ENCODE data around the gene PAX2. TPM values are rescaled to one million over a fixed set of nuclear protein-coding genes. Genes with fewer than 3 reads are reported as not detected.
"Not testable (repeated sequence)": the region's sequence is repeated elsewhere in the genome, so short reads cannot be mapped to it uniquely, and the experiment has no call there.

PAX2 gene
- total RNA-seq (2021; fragmentation: NEBNext Ultra II Directional; extraction: Animal tissue kit (Norgen Biotek cat#: 25700)) = not detected
- long read RNA-seq = 0 reads

DNA sequence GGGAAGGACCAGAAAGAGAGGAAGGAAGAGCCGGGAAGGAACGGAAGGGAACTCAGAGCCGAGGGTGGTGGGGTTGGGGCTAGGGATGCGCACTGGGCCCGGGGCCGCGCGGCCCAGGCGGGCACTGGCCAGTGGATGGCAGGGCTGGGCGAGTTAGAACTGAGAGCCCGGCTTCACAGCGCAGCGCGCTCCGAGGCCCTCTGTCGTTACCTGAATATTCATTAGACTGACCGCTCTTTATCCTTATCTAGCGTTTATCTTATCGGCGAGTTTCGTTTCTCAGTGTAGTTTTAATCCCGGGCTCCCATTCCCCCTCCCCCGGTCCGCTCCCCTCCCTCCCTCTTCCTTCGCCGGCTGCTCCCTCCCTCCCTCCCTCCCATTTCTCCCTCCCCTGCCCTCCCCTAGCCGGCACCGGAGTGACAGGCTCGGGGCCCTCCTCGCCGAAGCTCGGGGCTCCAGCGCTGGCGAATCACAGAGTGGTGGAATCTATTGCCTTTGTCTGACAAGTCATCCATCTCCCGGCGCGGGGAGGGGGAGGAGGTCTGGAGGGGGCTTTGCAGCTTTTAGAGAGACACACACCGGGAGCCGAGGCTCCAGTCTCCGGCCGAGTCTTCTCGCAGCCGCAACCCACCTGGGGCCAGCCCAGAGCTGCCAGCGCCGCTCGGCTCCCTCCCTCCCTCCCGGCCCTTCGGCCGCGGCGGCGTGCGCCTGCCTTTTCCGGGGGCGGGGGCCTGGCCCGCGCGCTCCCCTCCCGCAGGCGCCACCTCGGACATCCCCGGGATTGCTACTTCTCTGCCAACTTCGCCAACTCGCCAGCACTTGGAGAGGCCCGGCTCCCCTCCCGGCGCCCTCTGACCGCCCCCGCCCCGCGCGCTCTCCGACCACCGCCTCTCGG lies at the start of gene PAX2:
Gene PAX2, plus strand, starts transcription at position 596 of the 895 bp plus-strand sequence. CDS start 679 bp downstream, outside the sequence.
- H3K4me1 Mint-ChIP-seq (ENCODE audit: low read depth) = peaks cover 13% of the 10 kb centered on the region
- H3K27me3 Mint-ChIP-seq (ENCODE audit: insufficient read depth) = peaks cover 79% of the 10 kb centered on the region
- no peaks in the 10 kb centered on the region for H3K36me3 Mint-ChIP-seq (ENCODE audit: low read depth)
- peak within 1 kb of the TSS; percentile 49; the same call in 1 of the 2 replicates for H3K4me3 Mint-ChIP-seq
- no peak for DNase-seq
- H3K27ac Mint-ChIP-seq = no peak within 1 kb of the TSS
- TF ChIP-seq, protein P1, sequence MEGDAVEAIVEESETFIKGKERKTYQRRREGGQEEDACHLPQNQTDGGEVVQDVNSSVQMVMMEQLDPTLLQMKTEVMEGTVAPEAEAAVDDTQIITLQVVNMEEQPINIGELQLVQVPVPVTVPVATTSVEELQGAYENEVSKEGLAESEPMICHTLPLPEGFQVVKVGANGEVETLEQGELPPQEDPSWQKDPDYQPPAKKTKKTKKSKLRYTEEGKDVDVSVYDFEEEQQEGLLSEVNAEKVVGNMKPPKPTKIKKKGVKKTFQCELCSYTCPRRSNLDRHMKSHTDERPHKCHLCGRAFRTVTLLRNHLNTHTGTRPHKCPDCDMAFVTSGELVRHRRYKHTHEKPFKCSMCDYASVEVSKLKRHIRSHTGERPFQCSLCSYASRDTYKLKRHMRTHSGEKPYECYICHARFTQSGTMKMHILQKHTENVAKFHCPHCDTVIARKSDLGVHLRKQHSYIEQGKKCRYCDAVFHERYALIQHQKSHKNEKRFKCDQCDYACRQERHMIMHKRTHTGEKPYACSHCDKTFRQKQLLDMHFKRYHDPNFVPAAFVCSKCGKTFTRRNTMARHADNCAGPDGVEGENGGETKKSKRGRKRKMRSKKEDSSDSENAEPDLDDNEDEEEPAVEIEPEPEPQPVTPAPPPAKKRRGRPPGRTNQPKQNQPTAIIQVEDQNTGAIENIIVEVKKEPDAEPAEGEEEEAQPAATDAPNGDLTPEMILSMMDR (IDR thresholded peaks at IDR 0.05) = no peak
- H3K9me3 Mint-ChIP-seq = no peaks in the 10 kb centered on the region

DNA sequence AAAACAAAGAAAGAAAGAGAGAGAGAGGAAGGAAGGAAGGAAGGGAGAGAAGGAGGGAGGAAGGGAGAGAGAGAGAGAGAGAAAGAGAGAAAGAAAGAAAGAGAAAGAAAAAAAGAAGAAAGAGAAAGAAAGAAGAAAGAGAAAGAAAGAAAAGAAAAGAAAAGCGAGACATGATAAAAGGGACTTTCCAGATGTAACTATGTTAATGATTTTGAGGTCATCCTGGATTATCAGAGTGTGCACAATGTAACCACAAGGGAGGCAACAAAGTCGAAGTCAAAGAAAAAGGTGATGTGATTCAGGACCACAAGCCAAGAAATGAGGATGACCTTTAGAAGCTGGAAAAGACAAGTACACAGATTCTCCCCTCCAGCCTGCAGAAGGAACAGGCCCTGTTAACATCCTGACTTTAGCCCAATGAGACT lies 48.9 kb upstream of the PAX2 start:
- TF ChIP-seq, protein P1 (IDR thresholded peaks at IDR 0.05) = no peak
- peaks cover 35% of the 10 kb centered on the region for H3K27me3 Mint-ChIP-seq (ENCODE audit: insufficient read depth)
- no peak overlapping the region for H3K4me3 Mint-ChIP-seq

DNA sequence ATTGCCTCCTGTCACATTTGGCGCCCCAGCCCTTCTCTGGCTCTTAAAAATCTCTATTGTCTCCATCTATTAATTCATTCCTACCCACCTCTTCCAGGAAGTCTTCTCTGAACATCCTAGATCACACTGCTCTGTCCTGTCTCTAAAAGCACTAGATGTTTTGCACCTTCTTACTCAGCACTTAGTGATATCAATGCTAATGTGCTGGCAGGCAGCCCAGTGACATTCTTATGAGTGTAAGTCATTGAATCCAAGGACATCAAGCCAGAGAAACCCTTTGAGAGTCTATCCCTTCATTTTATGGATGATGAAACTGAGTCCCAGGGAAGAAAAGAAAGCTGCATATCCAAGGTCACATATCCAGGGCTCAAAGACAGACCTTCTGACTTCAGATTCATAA lies 48.3 kb upstream of the PAX2 start:
- no peak overlapping the region for H3K27ac Mint-ChIP-seq
- H3K27me3 Mint-ChIP-seq (ENCODE audit: insufficient read depth) = peaks cover 35% of the 10 kb centered on the region
- TF ChIP-seq, protein P1 (IDR thresholded peaks at IDR 0.05) = no peak
- peak; percentile 66 for DNase-seq
- no peak overlapping the region for H3K4me3 Mint-ChIP-seq
- H3K9me3 Mint-ChIP-seq = no peaks in the 10 kb centered on the region
- H3K36me3 Mint-ChIP-seq (ENCODE audit: low read depth) = no peaks in the 10 kb centered on the region
- H3K4me1 Mint-ChIP-seq (ENCODE audit: low read depth) = peaks cover 8% of the 10 kb centered on the region; the same call in 1 of the 2 replicates

More for the DNA sequence above, 48.9 kb upstream of the PAX2 start:
- H3K4me1 Mint-ChIP-seq (ENCODE audit: low read depth) = peaks cover 8% of the 10 kb centered on the region; the same call in 1 of the 2 replicates
- no peaks in the 10 kb centered on the region for H3K9me3 Mint-ChIP-seq
- H3K36me3 Mint-ChIP-seq (ENCODE audit: low read depth) = no peaks in the 10 kb centered on the region
- DNase-seq = no peak
- no peak overlapping the region for H3K27ac Mint-ChIP-seq

DNA sequence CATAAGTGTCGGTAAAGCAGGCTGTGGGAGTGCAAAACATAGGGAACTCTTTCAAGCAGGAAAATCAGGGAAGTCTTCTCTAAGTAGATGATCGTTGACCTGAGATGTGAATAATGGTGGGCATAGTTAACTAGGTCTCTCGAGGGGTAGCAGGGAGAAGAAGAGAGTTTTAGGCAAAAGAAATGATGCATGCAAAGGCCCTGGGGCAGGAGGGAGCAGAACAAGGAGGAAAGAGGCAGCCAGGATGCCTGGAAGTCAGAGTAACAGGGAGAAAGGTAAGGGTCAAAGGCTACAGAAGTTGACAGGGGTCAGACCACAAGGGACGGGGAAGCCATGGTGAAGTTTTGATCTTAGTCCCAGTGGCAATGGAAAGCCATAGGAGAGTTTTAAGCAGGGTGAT lies 47.8 kb upstream of the PAX2 start:
- H3K27ac Mint-ChIP-seq = no peak overlapping the region
- H3K9me3 Mint-ChIP-seq = no peaks in the 10 kb centered on the region
- H3K27me3 Mint-ChIP-seq (ENCODE audit: insufficient read depth) = peaks cover 35% of the 10 kb centered on the region
- no peaks in the 10 kb centered on the region for H3K36me3 Mint-ChIP-seq (ENCODE audit: low read depth)
- H3K4me3 Mint-ChIP-seq = no peak overlapping the region
- no peak for DNase-seq
- H3K4me1 Mint-ChIP-seq (ENCODE audit: low read depth) = peaks cover 8% of the 10 kb centered on the region; the same call in 1 of the 2 replicates
- TF ChIP-seq, protein P1 (IDR thresholded peaks at IDR 0.05) = no peak

DNA sequence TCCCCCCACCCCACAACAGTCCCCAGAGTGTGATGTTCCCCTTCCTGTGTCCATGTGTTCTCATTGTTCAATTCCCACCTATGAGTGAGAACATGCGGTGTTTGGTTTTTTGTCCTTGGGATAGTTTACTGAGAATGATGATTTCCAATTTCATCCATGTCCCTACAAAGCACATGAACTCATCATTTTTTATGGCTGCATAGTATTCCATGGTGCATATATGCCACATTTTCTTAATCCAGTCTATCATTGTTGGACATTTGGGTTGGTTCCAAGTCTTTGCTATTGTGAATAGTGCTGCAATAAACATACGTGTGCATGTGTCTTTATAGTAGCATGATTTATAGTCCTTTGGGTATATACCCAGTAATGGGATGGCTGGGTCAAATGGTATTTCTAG lies 43.7 kb upstream of the PAX2 start:
- H3K4me3 Mint-ChIP-seq; DNase-seq; H3K27ac Mint-ChIP-seq; H3K9me3 Mint-ChIP-seq; H3K4me1 Mint-ChIP-seq (ENCODE audit: low read depth); H3K36me3 Mint-ChIP-seq (ENCODE audit: low read depth): not testable (repeated sequence)
- H3K27me3 Mint-ChIP-seq (ENCODE audit: insufficient read depth) = peaks cover 33% of the 10 kb centered on the region

DNA sequence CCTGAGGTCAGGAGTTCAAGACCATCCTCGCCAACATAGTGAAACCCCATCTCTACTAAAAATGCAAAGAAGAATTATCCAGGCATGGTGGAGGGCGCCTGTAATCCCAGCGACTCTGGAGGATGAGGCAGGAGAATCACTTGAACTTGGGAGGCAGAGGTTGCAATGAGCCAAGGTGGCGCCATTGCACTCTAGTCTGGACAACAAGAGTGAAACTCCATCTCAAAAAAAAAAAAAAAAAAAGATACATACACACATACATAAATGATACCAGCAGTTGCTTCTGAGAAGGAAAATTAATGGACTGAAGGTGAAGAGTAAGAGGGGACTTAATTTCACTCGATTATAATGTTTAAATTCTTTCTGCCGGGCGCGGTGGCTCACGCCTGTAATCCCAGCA lies 40.2 kb upstream of the PAX2 start:
- no peaks in the 10 kb centered on the region for H3K36me3 Mint-ChIP-seq (ENCODE audit: low read depth)
- no peak for DNase-seq
- H3K9me3 Mint-ChIP-seq = no peaks in the 10 kb centered on the region
- H3K27ac Mint-ChIP-seq = no peak overlapping the region
- no peak overlapping the region for H3K4me3 Mint-ChIP-seq
- TF ChIP-seq, protein P1 (IDR thresholded peaks at IDR 0.05) = peak; percentile 22; the same call in 1 of the 2 replicates
- peaks cover 38% of the 10 kb centered on the region for H3K27me3 Mint-ChIP-seq (ENCODE audit: insufficient read depth)
- no peaks in the 10 kb centered on the region for H3K4me1 Mint-ChIP-seq (ENCODE audit: low read depth)
